Suprapubic skin (tissue), 4 donors: ENCODE data around the gene SESN3. TPM values are rescaled to one million over a fixed set of nuclear protein-coding genes. Genes with fewer than 3 reads are reported as not detected.

Experiments
- DNase-seq, 2 donors: peaks; one replicate each; pipeline ENCODE4 v3.0.0-alpha.2; 2019; ENCODE audit warnings: low spot score in 2 of 2
- H3K27ac ChIP-seq: fragments of 200-600 bp; sonication (generic); one replicate; pipeline ENCODE4 v1.5.1; 2019
- H3K27me3 ChIP-seq: fragments of 200-600 bp; sonication (generic); one replicate; pipeline ENCODE4 v1.5.1; 2019
- H3K36me3 ChIP-seq: fragments of 200-600 bp; sonication (generic); one replicate; pipeline ENCODE4 v1.5.1; 2019
- H3K4me1 ChIP-seq: fragments of 200-600 bp; sonication (generic); one replicate; pipeline ENCODE4 v1.5.1; 2019
- H3K4me3 ChIP-seq: fragments of 200-600 bp; sonication (generic); one replicate; pipeline ENCODE4 v1.5.1; 2019; ENCODE audit warnings: mild to moderate bottlenecking
- H3K9me3 ChIP-seq: fragments of 200-600 bp; sonication (generic); one replicate; pipeline ENCODE4 v1.5.1; 2019
- EP300 ChIP-seq: sonication (generic); formaldehyde crosslinking; IDR thresholded peaks from one replicate; pipeline ENCODE4 v1.6.1; 2017; ENCODE audit warnings: antibody characterized with exemption
- POLR2A ChIP-seq, 2 donors: fragments of 450-650 bp; IDR thresholded peaks; one replicate each; pipeline ENCODE4 v1.6.1; 2017; ENCODE audit warnings: antibody characterized with exemption in 2 of 2, mild to moderate bottlenecking in 2 of 2, moderate library complexity in 2 of 2
- POLR2AphosphoS5 ChIP-seq, 3 donors: sonication (generic); formaldehyde crosslinking; IDR thresholded peaks; one replicate each; pipeline ENCODE4 v1.6.1; 2017; ENCODE audit warnings: antibody characterized with exemption in 3 of 3
- WGBS: methylation state at CpG from one replicate; pipeline ENCODE4 v1.1.5; 2018; 5-methylcytosine and 5-hydroxymethylcytosine counted together
- total RNA-seq, 4 donors: library from RNA; depleted of rRNA; stranded (reverse); fragments of >200 nt; gene quantifications; one replicate each; pipeline ENCODE4 v1.1.0, GENCODE V29; 2016
- TF ChIP-seq, protein P1 (sequence below), 2 donors: fragments of 200-600 bp in 1 of 2; fragments of 450-650 bp in 1 of 2; sonication (generic) in 1 of 2; IDR thresholded peaks; one replicate each; pipeline ENCODE4 v1.5.1; 2016 to 2019; ENCODE audit warnings: antibody characterized with exemption in 2 of 2, mild to moderate bottlenecking in 1 of 2, moderate library complexity in 1 of 2

The SESN3 gene
- total RNA-seq, 4 donors from 2014 or later = 27.6 to 41.0 (median 32.1) TPM

GRCh38 chr11:95242845-95243605 is 12.0 kb upstream of the SESN3 start:
- H3K4me3 ChIP-seq = no peak overlapping the region
- no peaks in the 10 kb centered on the region for H3K9me3 ChIP-seq
- DNase-seq = no peak
- no peak for TF ChIP-seq POLR2A (IDR thresholded peaks at IDR 0.05)
- TF ChIP-seq EP300 = no peak
- TF ChIP-seq POLR2AphosphoS5 (IDR thresholded peaks at IDR 0.05) = no peak
- H3K27me3 ChIP-seq = no peaks in the 10 kb centered on the region
- H3K4me1 ChIP-seq = peaks cover 12% of the 10 kb centered on the region
- H3K36me3 ChIP-seq = no peaks in the 10 kb centered on the region
- no peak overlapping the region for H3K27ac ChIP-seq
- WGBS = 92% methylated on average over 6 of the region's 6 CpGs

DNA sequence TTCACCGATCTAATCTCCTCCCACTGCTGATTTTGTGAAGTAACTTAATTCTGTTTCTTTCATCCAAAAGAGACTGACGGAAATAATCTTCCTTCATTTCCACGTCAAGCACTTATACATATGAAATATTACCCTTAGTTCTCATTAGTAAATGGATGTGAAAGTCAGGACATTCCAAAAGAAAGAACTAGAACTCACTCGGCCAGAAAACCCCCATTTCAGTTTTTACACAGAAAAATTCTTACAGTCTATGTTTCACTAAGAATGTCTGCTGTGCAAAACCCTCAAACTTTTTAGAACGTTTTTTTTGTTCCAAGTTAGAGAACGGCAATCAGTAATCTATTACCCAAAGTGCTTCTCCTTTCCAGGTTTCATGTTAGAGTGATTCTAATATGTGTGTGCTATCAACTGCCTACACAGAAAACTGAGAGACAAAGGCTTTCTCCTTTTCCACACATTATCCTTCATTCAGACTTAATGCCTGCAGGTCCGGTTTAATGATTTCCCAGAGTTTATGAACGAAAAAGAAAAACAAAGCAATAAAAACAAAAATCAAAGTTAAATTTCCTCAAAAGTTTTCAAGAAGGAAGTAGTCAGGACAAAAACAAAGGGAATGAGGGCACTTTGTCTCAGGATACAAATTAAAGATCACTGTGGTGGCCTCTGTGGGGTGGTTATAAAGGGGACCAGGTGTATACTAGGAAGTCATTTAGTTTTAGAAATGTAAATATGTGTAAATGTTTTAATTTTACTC is 11.3 kb upstream of the SESN3 start:
- WGBS = 46% methylated on average over 8 of the region's 8 CpGs
- no peak for TF ChIP-seq POLR2AphosphoS5 (IDR thresholded peaks at IDR 0.05)
- TF ChIP-seq, protein P1, sequence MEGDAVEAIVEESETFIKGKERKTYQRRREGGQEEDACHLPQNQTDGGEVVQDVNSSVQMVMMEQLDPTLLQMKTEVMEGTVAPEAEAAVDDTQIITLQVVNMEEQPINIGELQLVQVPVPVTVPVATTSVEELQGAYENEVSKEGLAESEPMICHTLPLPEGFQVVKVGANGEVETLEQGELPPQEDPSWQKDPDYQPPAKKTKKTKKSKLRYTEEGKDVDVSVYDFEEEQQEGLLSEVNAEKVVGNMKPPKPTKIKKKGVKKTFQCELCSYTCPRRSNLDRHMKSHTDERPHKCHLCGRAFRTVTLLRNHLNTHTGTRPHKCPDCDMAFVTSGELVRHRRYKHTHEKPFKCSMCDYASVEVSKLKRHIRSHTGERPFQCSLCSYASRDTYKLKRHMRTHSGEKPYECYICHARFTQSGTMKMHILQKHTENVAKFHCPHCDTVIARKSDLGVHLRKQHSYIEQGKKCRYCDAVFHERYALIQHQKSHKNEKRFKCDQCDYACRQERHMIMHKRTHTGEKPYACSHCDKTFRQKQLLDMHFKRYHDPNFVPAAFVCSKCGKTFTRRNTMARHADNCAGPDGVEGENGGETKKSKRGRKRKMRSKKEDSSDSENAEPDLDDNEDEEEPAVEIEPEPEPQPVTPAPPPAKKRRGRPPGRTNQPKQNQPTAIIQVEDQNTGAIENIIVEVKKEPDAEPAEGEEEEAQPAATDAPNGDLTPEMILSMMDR (IDR thresholded peaks at IDR 0.05) = no peak
- Histone ChIP-seq H3K27ac (no peak overlapping the region), H3K27me3 (no peaks in the 10 kb centered on the region), H3K4me1 (peaks cover 12% of the 10 kb centered on the region), H3K9me3 (no peaks in the 10 kb centered on the region), H3K36me3 (no peaks in the 10 kb centered on the region), H3K4me3 (no peak overlapping the region)
- DNase-seq = no peak

GRCh38 chr11:95241681-95242081 is 10.7 kb upstream of the SESN3 start:
- no peak for DNase-seq
- no peaks in the 10 kb centered on the region for H3K36me3 ChIP-seq
- no peak overlapping the region for H3K4me3 ChIP-seq
- H3K27ac ChIP-seq = no peak overlapping the region
- H3K4me1 ChIP-seq = peaks cover 12% of the 10 kb centered on the region
- no peaks in the 10 kb centered on the region for H3K9me3 ChIP-seq
- H3K27me3 ChIP-seq = no peaks in the 10 kb centered on the region
- TF ChIP-seq POLR2AphosphoS5 (IDR thresholded peaks at IDR 0.05) = no peak
- TF ChIP-seq, protein P1 (IDR thresholded peaks at IDR 0.05) = no peak
- 36% methylated on average over 5 of the region's 5 CpGs for WGBS

DNA sequence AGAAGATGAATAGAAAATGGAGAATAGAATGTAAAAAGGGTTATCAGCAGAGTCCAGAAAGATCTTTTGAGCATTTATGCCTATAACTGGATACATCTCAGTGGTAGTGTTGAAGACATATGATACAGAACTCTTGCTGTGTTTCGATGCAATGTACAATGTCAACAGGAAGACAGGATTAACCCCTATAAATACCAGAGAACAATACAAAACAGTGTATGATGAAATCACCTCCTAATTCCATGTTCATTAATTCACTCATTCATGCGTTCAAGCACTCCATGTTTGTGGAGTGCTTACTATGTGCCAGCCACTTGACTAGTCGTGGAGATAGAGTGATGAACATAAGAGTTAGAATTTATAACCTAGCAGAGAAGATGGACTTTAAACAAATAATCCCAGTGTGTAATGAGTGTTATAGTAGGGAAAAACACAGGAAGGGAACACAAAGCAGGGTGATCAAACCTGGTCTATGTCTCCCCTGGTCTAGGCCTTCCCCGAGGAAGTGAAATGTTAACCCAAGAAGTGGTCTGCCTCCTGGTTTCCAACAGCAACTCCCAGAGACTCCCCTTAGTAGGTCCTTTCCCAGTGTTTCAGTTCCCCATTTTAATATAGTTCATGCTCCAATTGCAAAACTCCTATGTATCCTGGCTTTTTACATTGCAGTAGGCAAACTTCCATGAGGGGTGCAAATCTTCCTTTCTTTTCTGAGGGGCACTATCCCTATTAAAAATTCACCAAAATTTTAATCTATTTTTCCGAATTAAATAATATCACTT is 9.1 kb upstream of the SESN3 start:
- Histone ChIP-seq H3K27ac (no peak overlapping the region), H3K4me1 (peaks cover 7% of the 10 kb centered on the region), H3K4me3 (no peak overlapping the region), H3K27me3 (no peaks in the 10 kb centered on the region), H3K9me3 (no peaks in the 10 kb centered on the region), H3K36me3 (no peaks in the 10 kb centered on the region)
- TF ChIP-seq EP300 (no peak), POLR2A (IDR thresholded peaks at IDR 0.05) (no peak), POLR2AphosphoS5 (IDR thresholded peaks at IDR 0.05) (no peak)
- TF ChIP-seq, protein P1 (IDR thresholded peaks at IDR 0.05) = no peak
- 88% methylated on average over 5 of the region's 5 CpGs for WGBS
- DNase-seq = no peak

DNA sequence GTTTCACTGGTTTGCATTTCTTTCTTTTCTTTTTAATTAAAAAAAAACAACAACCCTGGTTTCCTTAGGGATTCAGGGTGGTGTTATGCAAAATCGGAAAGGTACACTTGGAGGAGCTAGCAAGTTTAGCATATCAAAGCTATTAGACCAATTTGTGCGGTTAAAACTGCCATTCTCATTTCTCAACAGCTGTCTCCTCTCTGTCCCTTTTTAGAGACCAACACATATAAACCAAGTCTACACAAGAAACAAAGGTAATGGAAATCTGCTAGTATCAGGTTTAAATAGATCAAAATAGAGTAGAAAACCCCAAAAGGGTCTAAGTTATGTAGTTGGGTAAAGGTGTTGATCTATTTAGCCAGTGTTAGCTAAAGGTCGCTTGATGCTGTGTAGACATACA is 1.7 kb upstream of the SESN3 start:
- no peaks in the 10 kb centered on the region for H3K9me3 ChIP-seq
- TF ChIP-seq POLR2AphosphoS5 (IDR thresholded peaks at IDR 0.05) = no peak
- no peak for TF ChIP-seq POLR2A (IDR thresholded peaks at IDR 0.05)
- TF ChIP-seq, protein P1 (IDR thresholded peaks at IDR 0.05) = no peak
- no peak for TF ChIP-seq EP300
- WGBS = 44% methylated on average over 3 of the region's 3 CpGs
- peaks cover 29% of the 10 kb centered on the region for H3K4me1 ChIP-seq
- H3K4me3 ChIP-seq = peak overlapping the region; percentile 96
- H3K27ac ChIP-seq = peak overlapping the region; percentile 92
- no peaks in the 10 kb centered on the region for H3K36me3 ChIP-seq
- H3K27me3 ChIP-seq = no peaks in the 10 kb centered on the region
- DNase-seq = no peak
